Caco-2 (cell line): ENCODE measurements around the gene PLCB1. TPM values are rescaled to one million over a fixed set of nuclear protein-coding genes. Genes with fewer than 3 reads are reported as not detected.

ENCODE experiments used
- BruUV-seq: library from RNA; stranded (reverse); fragments of 400-500 nt; replicated peaks from 2 replicates; lab custom pipeline; 2021; lab: Mats Ljungman, UMichigan
- CTCF ChIA-PET: fragments of 300-600 bp; sonication (Branson Sonifier 250); formaldehyde crosslinking; loops from one replicate; lab custom pipeline; 2022; ENCODE audit warnings: antibody characterized with exemption; lab: Charles Lee
- POLR2A ChIA-PET: fragments of 300-600 bp; sonication (Branson Sonifier 250); formaldehyde crosslinking; loops from one replicate; lab custom pipeline; 2022; ENCODE audit warnings: antibody characterized with exemption; lab: Charles Lee
- DNase-seq, 2 experiments: peaks; one replicate each; pipeline versions ENCODE4 v3.0.0 to v3.0.0-alpha.2; 2020 to 2022
- H3K27me3 ChIP-seq: replicated peaks from 2 replicates; pipeline ENCODE4 v1.6.0; 2011; ENCODE audit warnings: low read length; ENCODE audit not compliant: control insufficient read depth, insufficient read depth
- H3K36me3 ChIP-seq: 2 replicates; pipeline ENCODE4 v1.5.1; 2011; ENCODE audit warnings: low read length; ENCODE audit not compliant: control insufficient read depth, insufficient read depth
- H3K4me1 ChIP-seq: fragments of 250-450 bp; sonication (Bioruptor Pico); 2 replicates; pipeline ENCODE4 v1.5.1; 2020; ENCODE audit warnings: mild to moderate bottlenecking
- H3K4me3 ChIP-seq: 2 replicates; pipeline ENCODE4 v1.5.1; 2011; ENCODE audit warnings: low read depth, mild to moderate bottlenecking, control low read depth, low read length
- H3K9me3 ChIP-seq: fragments of 250-450 bp; sonication (Bioruptor Pico); 2 replicates; pipeline ENCODE4 v1.5.1; 2020; ENCODE audit warnings: mild to moderate bottlenecking, moderate library complexity
- H3K27ac Mint-ChIP-seq: one replicate; pipeline ENCODE4 v1.8.0; 2022; ENCODE audit warnings: mixed read lengths; ENCODE audit not compliant: unreplicated experiment
- H3K27me3 Mint-ChIP-seq: one replicate; pipeline ENCODE4 v1.8.0; 2022; ENCODE audit warnings: mixed read lengths; ENCODE audit not compliant: insufficient read depth, unreplicated experiment
- H3K36me3 Mint-ChIP-seq: one replicate; pipeline ENCODE4 v1.8.0; 2022; ENCODE audit warnings: mild to moderate bottlenecking, mixed read lengths; ENCODE audit not compliant: insufficient read depth, unreplicated experiment
- H3K4me1 Mint-ChIP-seq: one replicate; pipeline ENCODE4 v1.8.0; 2022; ENCODE audit warnings: low read depth, mixed read lengths; ENCODE audit not compliant: unreplicated experiment
- H3K4me3 Mint-ChIP-seq: one replicate; pipeline ENCODE4 v1.8.0; 2022; ENCODE audit warnings: mild to moderate bottlenecking, moderate library complexity, mixed read lengths; ENCODE audit not compliant: unreplicated experiment
- H3K9me3 Mint-ChIP-seq: one replicate; pipeline ENCODE4 v1.8.0; 2022; ENCODE audit warnings: mixed read lengths; ENCODE audit not compliant: unreplicated experiment
- intact Hi-C: fragments of 100-400 bp; cut with micrococcal nuclease; formaldehyde crosslinking; loops from one replicate; pipeline ENCODE4 v1.10.0; 2022; ENCODE audit not compliant: unreplicated experiment
- total RNA-seq: library from RNA; stranded (reverse); gene quantifications from 2 replicates; pipeline ENCODE4 v1.2.3, GENCODE V29; 2022
- TF ChIP-seq, protein P1 (sequence below), 2 experiments: fragments of 200-600 bp in 1 of 2; IDR thresholded peaks; 1 replicate in 1 of 2; 2 replicates in 1 of 2; pipeline versions ENCODE4 v1.5.1 to v1.8.0; 2011 to 2022; ENCODE audit warnings: antibody characterized with exemption in 1 of 2, control low read depth in 1 of 2, inconsistent platforms in 1 of 2, low read depth in 1 of 2, low read length in 1 of 2, mild to moderate bottlenecking in 1 of 2, moderate library complexity in 1 of 2; ENCODE audit not compliant: insufficient read depth in 1 of 2, severe bottlenecking in 1 of 2, unreplicated experiment in 1 of 2

PLCB1 gene
- total RNA-seq, 1 experiment from 2014 or later, result 105 TPM

DNA sequence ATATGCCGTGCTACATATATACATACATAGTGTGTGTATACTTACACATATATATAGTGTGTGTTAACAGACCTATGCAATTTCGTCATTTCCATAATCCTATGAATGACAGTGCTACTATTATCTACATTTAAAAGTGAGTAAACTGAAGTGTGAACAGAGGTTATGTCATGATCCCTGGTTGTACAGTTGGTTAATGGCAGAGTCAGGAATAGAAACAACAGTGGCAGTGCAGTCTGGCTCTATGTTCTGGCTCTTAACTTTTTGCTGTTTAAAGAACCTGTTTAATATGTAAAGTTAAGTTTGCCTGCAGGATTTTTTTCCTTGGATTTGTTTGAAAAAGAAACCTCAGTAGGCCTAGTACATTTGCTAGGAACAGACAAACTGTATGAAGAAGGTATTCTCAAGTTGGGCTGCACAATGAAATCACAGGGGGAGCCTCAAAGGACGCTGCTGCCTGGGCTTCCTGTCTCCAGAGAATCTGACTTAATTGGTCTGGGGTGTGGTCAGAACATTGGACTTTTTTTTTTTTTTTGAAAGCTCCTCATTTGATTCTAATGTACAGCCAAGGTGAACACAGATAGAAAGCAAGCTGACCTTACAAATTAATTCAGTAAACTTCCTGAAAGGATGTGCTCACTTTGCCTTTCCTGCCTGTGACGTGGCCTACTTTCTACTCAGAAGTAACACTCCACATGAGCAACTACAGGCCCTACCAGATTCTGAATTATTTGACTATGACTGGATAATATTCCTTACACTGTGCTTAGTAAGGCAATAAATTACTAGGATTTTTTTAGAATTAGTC, 29.4 kb downstream of the PLCB1 start:
- no TSS peak for BruUV-seq
- Histone ChIP-seq H3K4me1 (peaks cover 20% of the 10 kb centered on the region), H3K27me3 (no peaks in the 10 kb centered on the region), H3K36me3 (peaks cover 1% of the 10 kb centered on the region; the same call in 1 of the 2 replicates), H3K9me3 (peaks cover 14% of the 10 kb centered on the region), H3K4me3 (no peak overlapping the region)
- Mint-ChIP-seq H3K36me3 (peaks cover 23% of the 10 kb centered on the region), H3K4me1 (peaks cover 10% of the 10 kb centered on the region), H3K9me3 (peaks cover 10% of the 10 kb centered on the region), H3K27me3 (no peaks in the 10 kb centered on the region), H3K4me3 (no peak overlapping the region), H3K27ac (no peak overlapping the region)
- ChIA-PET POLR2A (no interaction called here), CTCF (no interaction called here)
- intact Hi-C loops, result no loop called here
- DNase-seq, result no peak
- TF ChIP-seq, protein P1, sequence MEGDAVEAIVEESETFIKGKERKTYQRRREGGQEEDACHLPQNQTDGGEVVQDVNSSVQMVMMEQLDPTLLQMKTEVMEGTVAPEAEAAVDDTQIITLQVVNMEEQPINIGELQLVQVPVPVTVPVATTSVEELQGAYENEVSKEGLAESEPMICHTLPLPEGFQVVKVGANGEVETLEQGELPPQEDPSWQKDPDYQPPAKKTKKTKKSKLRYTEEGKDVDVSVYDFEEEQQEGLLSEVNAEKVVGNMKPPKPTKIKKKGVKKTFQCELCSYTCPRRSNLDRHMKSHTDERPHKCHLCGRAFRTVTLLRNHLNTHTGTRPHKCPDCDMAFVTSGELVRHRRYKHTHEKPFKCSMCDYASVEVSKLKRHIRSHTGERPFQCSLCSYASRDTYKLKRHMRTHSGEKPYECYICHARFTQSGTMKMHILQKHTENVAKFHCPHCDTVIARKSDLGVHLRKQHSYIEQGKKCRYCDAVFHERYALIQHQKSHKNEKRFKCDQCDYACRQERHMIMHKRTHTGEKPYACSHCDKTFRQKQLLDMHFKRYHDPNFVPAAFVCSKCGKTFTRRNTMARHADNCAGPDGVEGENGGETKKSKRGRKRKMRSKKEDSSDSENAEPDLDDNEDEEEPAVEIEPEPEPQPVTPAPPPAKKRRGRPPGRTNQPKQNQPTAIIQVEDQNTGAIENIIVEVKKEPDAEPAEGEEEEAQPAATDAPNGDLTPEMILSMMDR (IDR thresholded peaks at IDR 0.05; ENCODE audit: insufficient read depth in 1 of 2, low read depth in 1 of 2, low read length in 1 of 2, severe bottlenecking in 1 of 2, unreplicated experiment in 1 of 2), result no peak

DNA sequence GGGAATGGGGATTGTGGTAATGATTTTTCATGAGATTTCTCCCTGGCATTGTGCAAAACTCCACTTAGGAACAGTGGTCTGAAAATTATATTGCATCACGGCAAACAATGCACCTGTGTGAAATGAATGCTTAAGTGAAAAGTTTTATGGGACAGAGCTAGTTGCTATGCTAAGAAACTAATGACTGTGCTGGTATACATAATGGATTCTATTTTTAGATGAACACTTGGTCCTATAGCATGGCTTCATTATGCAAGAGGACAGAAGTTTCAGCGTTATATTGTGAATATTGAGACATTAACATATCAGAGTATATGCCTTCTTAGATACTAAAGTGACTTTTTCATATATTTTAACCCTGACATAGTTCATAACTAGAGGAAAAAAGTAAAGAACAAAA, 30.5 kb downstream of the PLCB1 start:
- CTCF ChIA-PET, result no interaction called here
- BruUV-seq, result no TSS peak
- no peaks in the 10 kb centered on the region for H3K27me3 ChIP-seq
- POLR2A ChIA-PET, result no interaction called here
- peaks cover 8% of the 10 kb centered on the region for H3K4me1 ChIP-seq
- H3K36me3 ChIP-seq, result peaks cover 1% of the 10 kb centered on the region; the same call in 1 of the 2 replicates
- Mint-ChIP-seq H3K4me1 (no peaks in the 10 kb centered on the region), H3K4me3 (no peak overlapping the region), H3K36me3 (peaks cover 29% of the 10 kb centered on the region), H3K27me3 (no peaks in the 10 kb centered on the region), H3K9me3 (peaks cover 16% of the 10 kb centered on the region), H3K27ac (no peak overlapping the region)
- intact Hi-C loops, result no loop called here
- TF ChIP-seq, protein P1 (IDR thresholded peaks at IDR 0.05; ENCODE audit: insufficient read depth in 1 of 2, low read depth in 1 of 2, low read length in 1 of 2, severe bottlenecking in 1 of 2, unreplicated experiment in 1 of 2), result no peak
- no peak overlapping the region for H3K4me3 ChIP-seq
- DNase-seq, result no peak
- H3K9me3 ChIP-seq, result peaks cover 14% of the 10 kb centered on the region

DNA sequence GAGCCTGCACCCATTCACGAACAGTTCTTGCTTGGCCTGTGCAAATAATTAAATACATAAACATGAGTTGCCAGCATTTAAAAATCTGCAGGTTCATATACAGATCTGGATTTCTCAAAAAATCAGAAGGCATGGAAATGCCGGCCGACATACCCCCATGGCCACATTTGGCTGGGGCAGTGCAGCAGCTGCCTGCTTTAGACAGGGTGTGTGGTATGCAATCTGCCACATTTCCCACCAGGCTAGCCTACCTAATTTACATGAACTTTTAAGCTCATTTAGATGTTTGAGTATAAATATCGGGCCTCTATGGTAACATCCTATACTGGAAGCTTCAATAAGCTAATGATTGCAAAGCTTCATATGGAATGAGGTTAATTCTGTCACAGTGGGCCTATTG, 31.5 kb downstream of the PLCB1 start:
- H3K36me3 ChIP-seq, result no peaks in the 10 kb centered on the region
- Mint-ChIP-seq H3K27ac (no peak overlapping the region), H3K4me1 (no peaks in the 10 kb centered on the region), H3K4me3 (no peak overlapping the region), H3K9me3 (peaks cover 16% of the 10 kb centered on the region), H3K36me3 (peaks cover 21% of the 10 kb centered on the region), H3K27me3 (no peaks in the 10 kb centered on the region)
- intact Hi-C loops, result no loop called here
- no peak for DNase-seq
- POLR2A ChIA-PET, result no interaction called here
- H3K27me3 ChIP-seq, result no peaks in the 10 kb centered on the region
- TF ChIP-seq, protein P1 (IDR thresholded peaks at IDR 0.05; ENCODE audit: insufficient read depth in 1 of 2, low read depth in 1 of 2, low read length in 1 of 2, severe bottlenecking in 1 of 2, unreplicated experiment in 1 of 2), result no peak
- H3K4me3 ChIP-seq, result no peak overlapping the region
- CTCF ChIA-PET, result no interaction called here
- BruUV-seq, result no TSS peak
- peaks cover 11% of the 10 kb centered on the region for H3K9me3 ChIP-seq
- H3K4me1 ChIP-seq, result peaks cover 8% of the 10 kb centered on the region; the same call in 1 of the 2 replicates
